GM18870 (cell line): Measurements from ENCODE around the gene SLC2A6.

Experiments used
- ATAC-seq: cut with Tn5 transposase; IDR thresholded peaks from one replicate; pipeline ENCODE4 v1.9.1; 2021; ENCODE audit warnings: moderate library complexity; ENCODE audit not compliant: unreplicated experiment

Gene SLC2A6

DNA sequence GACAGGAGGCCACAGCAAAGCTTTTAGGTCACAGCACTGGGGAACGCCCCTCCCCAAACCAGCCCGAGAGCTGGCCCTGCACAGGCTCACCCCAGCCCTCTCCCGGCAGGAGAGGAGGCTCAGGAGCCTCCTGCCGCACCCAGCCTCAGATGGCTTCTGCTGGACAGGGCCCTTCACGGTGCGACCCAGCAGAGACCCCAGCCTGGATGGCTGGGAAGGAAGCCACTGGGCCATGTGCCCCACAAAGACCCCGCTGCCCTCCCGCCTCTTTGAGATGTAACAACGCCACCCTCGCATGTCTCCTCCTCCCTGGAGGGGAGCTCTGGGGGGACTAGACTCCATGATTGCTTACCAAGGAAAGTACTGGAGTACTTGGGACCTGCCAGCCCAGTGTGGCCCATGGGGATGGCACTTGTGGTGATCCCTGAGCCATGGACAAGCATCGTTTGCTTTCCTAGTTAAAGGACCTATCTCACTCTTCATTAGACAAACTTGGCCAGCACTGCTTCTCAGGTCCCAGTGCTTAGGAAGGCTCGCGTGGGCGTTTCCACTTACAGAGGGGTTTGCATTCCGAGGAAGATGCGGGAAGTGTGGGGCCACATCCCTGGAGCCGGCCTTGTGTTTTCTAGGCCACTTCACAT lies 36.8 kb upstream of the SLC2A6 start:
- ATAC-seq = no peak

DNA sequence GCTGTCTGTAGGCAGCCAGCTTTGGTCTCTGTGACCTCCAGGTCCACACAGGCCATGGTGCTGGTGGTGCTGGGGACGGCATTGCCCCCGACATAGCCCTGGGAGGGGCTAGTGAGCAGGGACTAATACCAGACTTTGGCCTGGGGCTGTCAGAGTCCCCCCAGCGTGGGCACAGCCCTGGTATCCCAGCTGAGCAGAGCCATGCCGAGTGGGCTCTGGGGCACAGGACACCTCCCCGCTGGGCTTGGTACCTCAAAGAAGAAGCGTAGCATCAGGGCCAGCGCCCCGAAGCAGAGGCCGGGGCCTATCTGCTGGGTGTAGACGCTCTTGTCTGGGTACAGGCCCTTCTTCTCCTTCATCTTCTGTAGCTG lies 36.3 kb upstream of the SLC2A6 start:
- ATAC-seq = no peak

- ATAC-seq = no peak
These were observed 35.8 kb upstream of the SLC2A6 start for GRCh38 chr9:133514460-133515239.

GRCh38 chr9:133513214-133514100 lies 34.6 kb upstream of the SLC2A6 start:
- ATAC-seq = no peak

DNA sequence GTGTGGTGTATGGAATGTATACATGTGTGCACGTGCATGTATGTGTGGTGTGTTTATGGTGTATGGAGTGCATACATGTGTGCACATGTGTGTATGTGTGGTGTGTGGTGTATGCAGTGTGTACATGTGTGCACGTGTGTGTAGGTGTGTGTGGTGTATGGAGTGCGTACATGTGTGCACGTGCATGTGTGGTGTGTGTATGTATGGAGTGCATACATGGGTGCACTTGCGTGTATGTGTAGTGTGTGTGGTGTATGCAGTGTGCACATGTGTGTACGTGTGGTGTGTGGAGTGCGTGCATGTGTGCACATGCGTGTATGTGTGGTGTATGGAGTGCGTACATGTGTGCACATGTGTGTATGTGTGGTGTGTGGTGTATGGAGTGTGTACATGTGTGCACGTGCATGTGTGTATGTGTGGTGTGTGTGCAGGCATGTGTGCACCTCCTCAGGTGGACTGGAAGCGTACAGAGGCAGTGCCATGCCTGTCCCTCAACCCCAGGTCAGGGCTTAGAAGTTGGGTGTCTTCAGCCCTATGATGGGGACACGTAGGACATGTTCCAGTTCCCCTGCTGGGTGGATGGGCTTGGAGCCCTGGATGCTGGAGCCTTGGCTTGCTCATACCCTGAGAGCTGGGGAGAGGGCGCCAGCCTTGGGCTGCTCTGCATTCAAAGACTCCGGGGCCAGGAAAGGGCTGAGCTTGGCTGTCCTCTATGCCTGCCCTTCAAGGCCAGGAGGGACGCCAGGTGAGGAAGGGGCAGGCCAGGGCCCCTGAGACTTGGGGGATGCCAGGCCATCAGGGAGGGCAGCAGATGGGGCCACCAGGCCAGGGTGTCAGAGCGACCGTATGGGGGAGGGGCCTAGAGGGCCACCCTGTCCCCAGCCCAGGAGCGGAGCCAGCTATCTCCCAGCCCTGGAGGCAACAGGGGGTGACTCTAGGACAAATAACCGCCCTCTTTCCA lies 33.6 kb upstream of the SLC2A6 start:
- no peak for ATAC-seq

- ATAC-seq = no peak
These were observed 32.7 kb upstream of the SLC2A6 start for GRCh38 chr9:133511607-133512006.

DNA sequence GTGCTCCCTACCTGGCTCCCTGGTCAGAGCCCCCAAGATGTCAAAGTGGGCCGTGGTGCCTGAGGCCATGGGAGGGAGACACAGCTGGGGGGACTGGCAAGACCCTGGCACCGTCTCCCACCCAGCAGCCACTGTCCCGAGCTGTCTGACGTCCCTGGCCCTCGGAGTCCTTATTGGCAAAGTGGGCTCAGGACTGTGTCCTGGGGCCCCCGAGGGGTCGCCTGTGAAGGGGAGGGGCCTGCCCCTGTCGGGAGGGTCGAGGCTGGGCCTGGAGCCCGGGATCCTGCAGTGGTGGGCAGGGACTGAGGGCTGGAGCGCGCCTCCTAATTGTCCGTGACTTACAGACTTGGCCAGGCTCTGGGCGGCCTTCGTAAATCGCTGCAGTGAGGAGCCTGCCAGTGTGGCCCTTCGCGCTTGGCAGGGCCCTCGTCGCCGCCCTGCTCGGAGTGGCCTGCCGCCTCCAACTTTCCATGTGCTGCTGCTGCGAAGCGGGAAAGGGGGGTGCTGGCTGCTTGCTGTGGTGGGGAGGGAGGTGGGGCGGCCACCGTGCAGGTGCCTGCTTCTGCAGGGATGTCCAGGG lies 32.1 kb upstream of the SLC2A6 start:
- ATAC-seq = no peak

- no peak for ATAC-seq
These were observed 30.5 kb upstream of the SLC2A6 start for GRCh38 chr9:133509179-133510083.

GRCh38 chr9:133508046-133508445 lies 29.1 kb upstream of the SLC2A6 start:
- no peak for ATAC-seq

- no peak for ATAC-seq
These were observed 28.5 kb upstream of the SLC2A6 start for GRCh38 chr9:133507246-133507965.

GRCh38 chr9:133506653-133507038 lies 27.7 kb upstream of the SLC2A6 start:
- ATAC-seq = no peak

GRCh38 chr9:133505901-133506652 lies 27.2 kb upstream of the SLC2A6 start:
- ATAC-seq = no peak

GRCh38 chr9:133505186-133505830 lies 26.4 kb upstream of the SLC2A6 start:
- no peak for ATAC-seq

DNA sequence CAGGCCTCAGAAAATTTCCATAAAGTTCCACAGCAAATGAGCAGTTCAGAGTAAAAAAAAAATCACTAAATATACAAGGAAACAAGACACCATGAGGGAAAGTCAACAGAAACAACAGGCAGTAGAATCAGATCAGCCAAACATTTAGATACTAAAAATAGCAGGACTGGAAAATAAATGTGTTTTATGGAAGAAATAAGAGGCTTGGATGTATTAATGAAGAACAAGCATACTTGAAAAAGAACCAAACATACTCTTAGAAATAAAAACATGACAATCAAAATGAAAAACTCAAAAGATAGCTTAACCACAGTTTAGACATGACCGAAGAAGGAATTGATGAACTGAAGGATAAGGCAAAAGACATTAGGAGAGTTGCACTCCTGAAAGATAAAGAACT lies 23.2 kb upstream of the SLC2A6 start:
- no peak for ATAC-seq

GRCh38 chr9:133499892-133500270 lies 21.0 kb upstream of the SLC2A6 start:
- ATAC-seq = no peak

- ATAC-seq = no peak
These were observed 20.4 kb upstream of the SLC2A6 start for GRCh38 chr9:133499132-133499891.
